Lower lobe of right lung (tissue), 2 donors: ENCODE data around the gene SSX2IP. TPM values are rescaled to one million over a fixed set of nuclear protein-coding genes. Genes with fewer than 3 reads are reported as not detected.

Experiments used
- ATAC-seq, 2 donors: fragments of 200-7000 bp; cut with Tn5 transposase; one replicate each; pipeline ENCODE4 v1.9.1; 2020 to 2022; ENCODE audit warnings: mild to moderate bottlenecking in 2 of 2, moderate library complexity in 2 of 2
- DNase-seq: peaks from one replicate; pipeline ENCODE4 v3.0.0-alpha.2; 2020
- H3K27ac ChIP-seq: fragments of 200-600 bp; one replicate; pipeline ENCODE4 v1.8.0; 2022
- H3K27me3 ChIP-seq: fragments of 200-600 bp; one replicate; pipeline ENCODE4 v1.8.0; 2022; ENCODE audit warnings: low read depth
- H3K36me3 ChIP-seq: fragments of 200-600 bp; one replicate; pipeline ENCODE4 v1.8.0; 2022; ENCODE audit warnings: mild to moderate bottlenecking
- H3K4me1 ChIP-seq: fragments of 200-600 bp; one replicate; pipeline ENCODE4 v1.8.0; 2022
- H3K4me3 ChIP-seq: fragments of 200-600 bp; one replicate; pipeline ENCODE4 v1.8.0; 2022; ENCODE audit warnings: mild to moderate bottlenecking
- H3K9me3 ChIP-seq: fragments of 200-600 bp; one replicate; pipeline ENCODE4 v1.8.0; 2022
- intact Hi-C: fragments of 100-400 bp; cut with DNase I; formaldehyde crosslinking; loops from one replicate; pipeline ENCODE4 v1.11.0; 2022
- total RNA-seq: library from RNA; stranded (reverse); fragmentation: NEBNext Ultra II Directional; extraction: Animal tissue kit (Norgen Biotek cat#: 25700); gene quantifications from one replicate; pipeline ENCODE4 v1.2.1, GENCODE V29; 2021
- TF ChIP-seq, protein P1 (sequence below): fragments of 200-600 bp; IDR thresholded peaks from one replicate; pipeline ENCODE4 v1.8.0; 2022; ENCODE audit warnings: antibody characterized with exemption, mild to moderate bottlenecking
- donor health status: DM: no; HTN: yes; CAD: no; lungs with severe emphysema.

Gene SSX2IP
- total RNA-seq, 1 donor from 2014 or later, result 5.8 TPM

DNA sequence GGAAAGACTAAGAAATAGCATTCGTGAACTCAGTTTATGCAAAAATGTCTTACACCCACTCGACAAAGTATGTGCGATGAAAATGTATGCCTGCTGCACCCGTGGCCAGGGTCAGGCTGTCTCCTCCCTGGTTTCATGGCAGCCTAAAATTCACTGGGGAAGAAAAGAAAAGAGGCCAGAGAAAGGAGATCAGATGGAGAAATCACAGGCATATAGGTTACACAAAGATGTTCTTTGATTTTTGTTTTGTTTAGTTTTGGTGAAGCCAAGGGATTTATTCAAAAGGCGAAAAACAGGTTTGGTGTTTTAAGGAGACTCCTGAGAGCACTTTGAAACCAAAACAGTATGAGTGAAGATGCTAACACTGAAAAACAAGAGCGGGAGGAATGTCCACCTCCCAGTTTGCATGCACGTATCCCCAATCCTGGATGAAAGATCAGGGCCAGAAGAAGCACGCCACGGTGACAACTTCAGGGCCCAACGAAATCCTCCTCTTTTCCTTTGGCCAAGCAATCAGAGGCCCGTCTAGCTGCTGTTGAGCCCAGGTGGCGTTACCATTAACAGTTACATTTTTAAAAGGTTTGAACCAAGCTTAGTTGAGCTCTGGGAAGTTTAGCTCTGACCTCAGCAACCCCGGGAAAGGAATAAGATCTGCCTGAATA lies 992 bp upstream of the SSX2IP start:
- TF ChIP-seq, protein P1, sequence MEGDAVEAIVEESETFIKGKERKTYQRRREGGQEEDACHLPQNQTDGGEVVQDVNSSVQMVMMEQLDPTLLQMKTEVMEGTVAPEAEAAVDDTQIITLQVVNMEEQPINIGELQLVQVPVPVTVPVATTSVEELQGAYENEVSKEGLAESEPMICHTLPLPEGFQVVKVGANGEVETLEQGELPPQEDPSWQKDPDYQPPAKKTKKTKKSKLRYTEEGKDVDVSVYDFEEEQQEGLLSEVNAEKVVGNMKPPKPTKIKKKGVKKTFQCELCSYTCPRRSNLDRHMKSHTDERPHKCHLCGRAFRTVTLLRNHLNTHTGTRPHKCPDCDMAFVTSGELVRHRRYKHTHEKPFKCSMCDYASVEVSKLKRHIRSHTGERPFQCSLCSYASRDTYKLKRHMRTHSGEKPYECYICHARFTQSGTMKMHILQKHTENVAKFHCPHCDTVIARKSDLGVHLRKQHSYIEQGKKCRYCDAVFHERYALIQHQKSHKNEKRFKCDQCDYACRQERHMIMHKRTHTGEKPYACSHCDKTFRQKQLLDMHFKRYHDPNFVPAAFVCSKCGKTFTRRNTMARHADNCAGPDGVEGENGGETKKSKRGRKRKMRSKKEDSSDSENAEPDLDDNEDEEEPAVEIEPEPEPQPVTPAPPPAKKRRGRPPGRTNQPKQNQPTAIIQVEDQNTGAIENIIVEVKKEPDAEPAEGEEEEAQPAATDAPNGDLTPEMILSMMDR, result no peak
- peak in 1 of 2 donors; percentile 0 for ATAC-seq
- intact Hi-C loops, result no loop called here
- H3K27ac ChIP-seq, result peak overlapping the region; percentile 76
- peak overlapping the region; percentile 82 for H3K4me3 ChIP-seq
- H3K9me3 ChIP-seq, result no peaks in the 10 kb centered on the region
- no peaks in the 10 kb centered on the region for H3K27me3 ChIP-seq
- DNase-seq, result no peak
- H3K4me1 ChIP-seq, result peaks cover 20% of the 10 kb centered on the region
- no peaks in the 10 kb centered on the region for H3K36me3 ChIP-seq

DNA sequence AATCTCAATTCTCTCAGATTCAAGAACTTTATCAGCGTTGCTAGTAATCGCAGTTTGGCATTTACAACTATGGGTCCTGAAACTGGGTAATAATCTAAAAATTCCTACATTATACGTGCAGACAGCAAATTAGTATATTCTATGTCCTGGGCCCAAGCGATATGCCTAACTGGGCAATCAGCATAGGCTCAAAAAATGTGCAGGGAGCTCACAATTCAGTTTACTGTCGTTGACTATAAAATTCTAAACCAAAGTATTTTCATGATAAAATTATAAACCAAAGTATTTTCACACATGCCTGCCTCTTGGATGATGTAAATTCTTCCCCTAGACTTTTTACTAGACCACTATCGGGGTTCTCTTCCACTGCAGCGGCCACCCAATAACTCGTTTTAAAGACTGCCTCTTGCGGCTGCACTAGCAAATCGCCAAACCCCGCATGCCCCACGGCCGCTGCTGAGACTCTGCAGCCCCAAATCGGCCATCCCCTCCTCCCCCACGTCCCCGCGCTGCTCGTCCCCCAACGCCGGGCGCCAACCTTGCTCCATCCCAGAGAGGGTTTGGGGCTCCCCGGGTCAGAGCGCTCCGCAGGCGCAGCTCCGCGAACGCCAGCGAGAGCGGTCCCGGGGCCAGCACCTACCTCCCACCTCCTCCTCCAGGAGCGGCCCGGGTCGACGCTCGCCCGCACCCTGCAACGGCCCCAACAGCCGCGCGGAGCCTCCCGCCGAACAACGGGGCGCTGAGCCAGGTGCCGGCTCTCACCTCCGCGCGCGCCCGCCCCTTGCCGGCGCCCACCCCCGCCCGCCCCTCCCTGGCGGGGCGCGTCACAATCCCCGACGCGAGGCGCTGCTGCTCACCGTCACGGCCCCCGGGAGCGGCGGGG lies 506 bp downstream of the SSX2IP start:
- Histone ChIP-seq H3K9me3 (no peaks in the 10 kb centered on the region), H3K27ac (peak overlapping the region; percentile 76), H3K4me3 (peak overlapping the region; percentile 82), H3K36me3 (no peaks in the 10 kb centered on the region), H3K4me1 (peaks cover 20% of the 10 kb centered on the region), H3K27me3 (no peaks in the 10 kb centered on the region)
- peak; percentile 75 for DNase-seq
- ATAC-seq, result peak in 1 of 2 donors; percentile 87
- intact Hi-C loops, result no loop called here
- TF ChIP-seq, protein P1, result peak; percentile 34

DNA sequence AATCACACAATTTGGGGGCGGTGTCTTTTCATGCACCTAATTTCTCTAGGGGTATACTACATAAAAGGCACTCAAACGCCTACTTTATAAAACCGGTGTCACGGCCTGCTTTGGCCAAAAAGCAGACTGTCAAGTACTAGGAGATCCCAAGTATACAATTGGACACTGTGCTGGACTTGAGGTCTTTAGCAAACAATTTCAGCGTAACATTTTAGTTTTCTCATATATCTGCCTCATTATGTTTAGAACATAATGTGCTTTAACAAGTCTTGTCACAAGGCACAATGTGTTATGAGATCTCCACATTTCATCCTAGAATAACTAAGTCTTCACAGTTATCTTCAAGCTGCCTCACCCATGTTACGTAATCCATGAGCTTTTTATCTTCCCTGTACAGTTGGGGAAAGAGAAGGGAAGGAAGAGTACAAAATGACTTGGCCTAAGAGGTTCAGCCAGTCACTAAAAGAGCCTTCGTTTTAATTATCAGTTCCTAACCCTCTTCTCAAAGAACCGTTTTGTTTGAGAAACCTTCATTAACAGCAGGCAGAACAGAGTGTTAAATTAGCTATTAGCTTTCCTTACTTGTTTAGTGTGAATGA lies 1.7 kb downstream of the SSX2IP start:
- Histone ChIP-seq H3K27ac (no peak overlapping the region), H3K36me3 (no peaks in the 10 kb centered on the region), H3K4me3 (no peak overlapping the region), H3K4me1 (peaks cover 20% of the 10 kb centered on the region), H3K9me3 (no peaks in the 10 kb centered on the region), H3K27me3 (no peaks in the 10 kb centered on the region)
- no peak for ATAC-seq
- intact Hi-C loops, result no loop called here
- TF ChIP-seq, protein P1, result no peak
- DNase-seq, result no peak

DNA sequence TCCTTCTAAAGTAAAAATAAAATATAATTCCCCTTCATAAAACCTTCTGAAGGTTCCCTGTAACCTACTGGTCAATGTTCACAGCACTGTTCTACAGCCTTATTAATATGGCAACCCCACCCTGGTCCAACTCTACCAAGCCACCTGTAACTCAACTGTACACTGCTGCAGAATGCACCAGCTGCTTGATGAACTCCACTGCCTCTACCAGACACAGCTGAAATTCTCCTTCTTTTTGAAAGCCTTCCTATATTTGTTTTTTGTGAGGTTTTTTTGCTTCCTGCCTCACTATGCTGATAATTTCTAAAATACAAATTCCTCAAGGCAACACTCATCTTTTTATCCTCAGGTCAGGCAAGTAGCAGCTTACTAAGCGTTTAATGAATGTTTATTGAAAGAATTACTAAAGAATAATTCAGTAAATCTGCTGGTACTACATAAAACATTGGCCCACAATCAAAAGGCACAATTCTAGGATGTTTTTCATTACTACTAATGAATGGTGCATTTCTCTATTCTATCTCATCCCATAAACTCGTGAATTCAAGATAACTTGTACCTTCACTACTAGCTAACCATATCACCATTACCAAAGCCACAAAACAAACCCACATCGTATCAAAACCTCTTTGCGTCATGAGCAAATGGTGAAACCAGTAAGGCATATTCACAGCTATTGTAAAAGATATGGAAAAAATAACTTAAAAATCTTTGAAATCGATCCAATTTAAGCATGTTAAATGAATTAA lies 2.4 kb downstream of the SSX2IP start:
- Histone ChIP-seq H3K27me3 (no peaks in the 10 kb centered on the region), H3K27ac (no peak overlapping the region), H3K36me3 (no peaks in the 10 kb centered on the region), H3K4me1 (peaks cover 20% of the 10 kb centered on the region), H3K4me3 (no peak overlapping the region), H3K9me3 (no peaks in the 10 kb centered on the region)
- DNase-seq (no peak), ATAC-seq (no peak)
- TF ChIP-seq, protein P1, result no peak
- intact Hi-C loops, result no loop called here

DNA sequence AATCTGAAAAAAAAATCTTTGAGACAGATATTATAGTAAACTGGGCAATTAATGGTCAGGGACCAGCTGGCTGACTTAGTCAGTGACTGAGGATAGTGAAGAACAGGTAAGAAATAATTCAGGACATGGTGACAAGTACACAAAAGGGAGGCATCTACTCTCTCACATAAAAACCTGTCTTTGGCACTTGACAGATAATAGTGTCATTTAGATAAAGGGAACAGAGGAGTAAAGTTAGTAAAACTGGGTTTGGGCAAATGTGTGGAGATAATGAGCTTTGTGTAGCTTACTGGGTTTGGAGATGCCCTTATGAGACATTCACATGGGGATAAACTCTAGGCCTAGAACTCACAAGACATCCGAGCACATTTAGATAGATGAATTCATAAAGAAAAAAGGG lies 4.0 kb downstream of the SSX2IP start:
- TF ChIP-seq, protein P1, result no peak
- H3K27ac ChIP-seq, result no peak overlapping the region
- H3K4me3 ChIP-seq, result no peak overlapping the region
- ATAC-seq, result no peak
- no peaks in the 10 kb centered on the region for H3K36me3 ChIP-seq
- DNase-seq, result no peak
- no peaks in the 10 kb centered on the region for H3K9me3 ChIP-seq
- H3K27me3 ChIP-seq, result no peaks in the 10 kb centered on the region
- intact Hi-C loops, result no loop called here
- peaks cover 18% of the 10 kb centered on the region for H3K4me1 ChIP-seq
